ENCODE measurements around the gene HEMGN.
A peak's percentile ranks its signal among the peaks of the same experiment; 100 is the strongest.

GRCh38 chr9:97984188-97985057, 46.5 kb upstream of the HEMGN start:
- TF ChIP-seq CTCF (conservative IDR thresholded peaks at IDR 0.05; ENCODE audit: low read depth, low read length) = 0 out of 2 replicates have a peak, but pooled peaks have one; percentile 16
- TF ChIP-seq MAZ (IDR thresholded peaks at IDR 0.05; ENCODE audit: borderline replicate concordance, low read depth, low read length) = peak; percentile 70
- TF ChIP-seq RCOR1 (IDR thresholded peaks at IDR 0.05; ENCODE audit: insufficient replicate concordance, low read length) = no peak
- peak; percentile 62; the same call in 1 of the 2 replicates for TF ChIP-seq CHD1 (IDR thresholded peaks at IDR 0.05; ENCODE audit: low read depth, low read length)
- TF ChIP-seq MAFK (IDR thresholded peaks at IDR 0.05; ENCODE audit: low read depth, low read length) = no peak
- TF ChIP-seq POLR2A (IDR thresholded peaks at IDR 0.05; ENCODE audit: low read depth, low read length) = peak; percentile 80
- TF ChIP-seq BHLHE40 (IDR thresholded peaks at IDR 0.05; ENCODE audit: low read depth, low read length) = peak; percentile 72
- TF ChIP-seq CEBPB (IDR thresholded peaks at IDR 0.05; ENCODE audit: low read depth, low read length) = peak; percentile 88
- peak; percentile 47 for TF ChIP-seq USF2 (IDR thresholded peaks at IDR 0.05; ENCODE audit: low read depth, low read length)
- no peak for TF ChIP-seq RFX5 (IDR thresholded peaks at IDR 0.05; ENCODE audit: low read depth, low read length)
- no peak for TF ChIP-seq ELK1 (IDR thresholded peaks at IDR 0.05; ENCODE audit: borderline replicate concordance, low read depth, low read length)
